GM12891 (cell line): ENCODE results near the gene C4orf50.

Source experiments
- DNase-seq: peaks from one replicate; pipeline ENCODE4 v3.0.0; 2011; ENCODE audit warnings: low spot score; ENCODE audit not compliant: insufficient read length
- FAIRE-seq: peaks from 2 replicates; lab custom pipeline; 2011; peaks lifted over from hg19 to GRCh38; lab: Jason Lieb, UNC
- PAX5 ChIP-seq: IDR thresholded peaks from 2 replicates; pipeline ENCODE4 v1.6.1; 2011; ENCODE audit warnings: low read length, moderate library complexity, mild to moderate bottlenecking; ENCODE audit not compliant: insufficient read depth, severe bottlenecking
- POLR2A ChIP-seq: IDR thresholded peaks from 2 replicates; pipeline ENCODE4 v1.6.1; 2011; ENCODE audit warnings: low read depth, low read length, control low read depth
- POLR2AphosphoS5 ChIP-seq: IDR thresholded peaks from 2 replicates; pipeline ENCODE4 v1.6.1; 2011; ENCODE audit warnings: low read depth, low read length, control low read depth
- POU2F2 ChIP-seq: IDR thresholded peaks from 2 replicates; pipeline ENCODE4 v1.6.1; 2011; ENCODE audit warnings: low read depth, mild to moderate bottlenecking, control low read depth, low read length, moderate library complexity
- SPI1 ChIP-seq: IDR thresholded peaks from 2 replicates; pipeline ENCODE4 v1.6.1; 2011; ENCODE audit warnings: low read depth, low read length, control low read depth
- TAF1 ChIP-seq: IDR thresholded peaks from 2 replicates; pipeline ENCODE4 v1.6.1; 2011; ENCODE audit warnings: low read depth, low read length, control low read depth

The C4orf50 gene

GRCh38 chr4:5881340-5881739 lies 136.9 kb downstream of the C4orf50 start:
- TF ChIP-seq TAF1 = no peak
- FAIRE-seq = no peak
- DNase-seq = no peak

GRCh38 chr4:5878359-5878758 lies 139.9 kb downstream of the C4orf50 start:
- no peak for DNase-seq
- TF ChIP-seq TAF1 (no peak), PAX5 (no peak), POLR2AphosphoS5 (no peak), POU2F2 (no peak), POLR2A (no peak), SPI1 (no peak)
- FAIRE-seq = no peak

GRCh38 chr4:5877392-5877791 lies 140.8 kb downstream of the C4orf50 start:
- TF ChIP-seq POLR2AphosphoS5 = no peak
- TF ChIP-seq TAF1 = no peak
- no peak for TF ChIP-seq POU2F2
- no peak for TF ChIP-seq SPI1
- TF ChIP-seq PAX5 = no peak
- TF ChIP-seq POLR2A = no peak
- DNase-seq (no peak), FAIRE-seq (no peak)

- FAIRE-seq (no peak), DNase-seq (no peak)
- TF ChIP-seq TAF1 (no peak), POLR2AphosphoS5 (no peak)
Measured at GRCh38 chr4:5874811-5875449, 143.3 kb downstream of the C4orf50 start.

GRCh38 chr4:5870701-5871100 lies 147.5 kb downstream of the C4orf50 start:
- TF ChIP-seq TAF1 (no peak), PAX5 (no peak), SPI1 (no peak), POLR2A (no peak), POU2F2 (no peak), POLR2AphosphoS5 (no peak)
- FAIRE-seq = no peak
- no peak for DNase-seq

- FAIRE-seq (no peak), DNase-seq (no peak)
- TF ChIP-seq TAF1 (no peak), POU2F2 (no peak), SPI1 (no peak), PAX5 (no peak), POLR2A (no peak), POLR2AphosphoS5 (no peak)
Measured at GRCh38 chr4:5869966-5870619, 148.1 kb downstream of the C4orf50 start.

- TF ChIP-seq TAF1 = no peak
- no peak for TF ChIP-seq POU2F2
- TF ChIP-seq POLR2A = no peak
- TF ChIP-seq PAX5 = no peak
- no peak for TF ChIP-seq POLR2AphosphoS5
- no peak for TF ChIP-seq SPI1
- no peak for FAIRE-seq
- DNase-seq = no peak
Measured at GRCh38 chr4:5867866-5868265, 150.4 kb downstream of the C4orf50 start.

- TF ChIP-seq POLR2AphosphoS5 (no peak), POU2F2 (no peak), SPI1 (no peak), TAF1 (no peak), PAX5 (no peak), POLR2A (no peak)
- FAIRE-seq (no peak), DNase-seq (no peak)
Measured at GRCh38 chr4:5866841-5867813, 151.1 kb downstream of the C4orf50 start.

- FAIRE-seq (no peak), DNase-seq (no peak)
- TF ChIP-seq POLR2AphosphoS5 (no peak), TAF1 (no peak), POLR2A (no peak)
Measured at GRCh38 chr4:5865896-5866599, 152.2 kb downstream of the C4orf50 start.
